HG02678 (cell line): ENCODE results near the gene ACP3.

Source experiments
- ATAC-seq: cut with Tn5 transposase; IDR thresholded peaks from one replicate; pipeline ENCODE4 v1.9.1; 2021; ENCODE audit warnings: mild to moderate bottlenecking, moderate library complexity; ENCODE audit not compliant: unreplicated experiment

The ACP3 gene

GRCh38 chr3:132404276-132404675, 87.1 kb downstream of the ACP3 start:
- no peak for ATAC-seq

- ATAC-seq: no peak
Observed at GRCh38 chr3:132405188-132405587, 88.0 kb downstream of the ACP3 start.

- ATAC-seq: no peak
Observed at GRCh38 chr3:132405609-132406299, 88.5 kb downstream of the ACP3 start.

GRCh38 chr3:132406587-132406986, 89.4 kb downstream of the ACP3 start:
- ATAC-seq: no peak

- no peak for ATAC-seq
Observed at GRCh38 chr3:132407025-132407424, 89.8 kb downstream of the ACP3 start.
